NCI-H524 treated with DMSO at 0.1 percent for 48 hours (cell line): ENCODE measurements around the gene NFKBIB.
"Not testable (repeated sequence)": the region's sequence is repeated elsewhere in the genome, so short reads cannot be mapped to it uniquely, and the experiment has no call there.

ENCODE experiments used
- DNase-seq: peaks from one replicate; lab custom pipeline; 2025; lab: John Stamatoyannopoulos, UW

The NFKBIB gene

GRCh38 chr19:38875656-38876395 is 23.9 kb upstream of the NFKBIB start:
- DNase-seq, result no peak

DNA sequence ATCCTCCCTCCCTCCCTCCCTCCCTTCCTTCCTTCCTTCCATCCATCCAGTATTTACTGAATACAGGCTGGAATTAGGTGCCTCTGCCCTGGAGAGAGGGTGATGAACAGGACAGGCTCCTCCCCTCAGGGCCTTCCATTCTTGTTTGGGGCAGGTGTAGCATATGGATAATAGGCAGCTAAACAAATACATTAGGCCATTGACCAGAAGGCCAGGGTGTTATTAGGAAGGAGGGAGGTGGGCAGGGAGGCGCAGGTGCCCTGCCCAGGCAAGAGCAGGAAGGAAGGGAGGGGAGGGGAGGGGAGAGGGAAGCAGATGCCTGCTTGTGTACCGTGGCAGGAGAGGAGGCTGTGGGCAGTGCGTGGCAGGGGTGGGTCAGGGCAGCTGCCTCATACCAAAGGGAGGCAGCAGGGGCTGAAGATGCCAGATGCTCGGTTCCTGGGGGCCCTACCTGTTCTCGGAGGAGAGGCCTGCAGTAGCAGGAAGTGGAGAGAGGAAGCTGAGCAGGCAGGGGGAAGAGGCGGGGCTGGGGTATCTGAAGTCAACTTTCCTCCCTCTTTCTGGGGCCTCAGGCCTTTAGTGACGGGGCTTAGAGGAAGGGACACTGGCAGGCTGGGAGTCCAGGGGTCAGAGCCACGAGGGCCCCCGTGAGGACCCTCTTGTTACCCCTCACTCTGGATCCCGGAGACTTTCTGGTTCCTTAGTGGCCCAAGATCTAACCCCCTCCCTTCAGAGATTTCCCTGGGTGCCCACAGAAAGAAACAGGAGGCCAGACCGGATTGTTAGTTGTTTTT is 21.8 kb upstream of the NFKBIB start, which contains the start of gene RINL:
RINL (minus strand) TSS at position 495 of the 794 bp plus-strand sequence. CDS start 1,533 bp downstream, outside the sequence.
- peak; percentile 85 for DNase-seq

DNA sequence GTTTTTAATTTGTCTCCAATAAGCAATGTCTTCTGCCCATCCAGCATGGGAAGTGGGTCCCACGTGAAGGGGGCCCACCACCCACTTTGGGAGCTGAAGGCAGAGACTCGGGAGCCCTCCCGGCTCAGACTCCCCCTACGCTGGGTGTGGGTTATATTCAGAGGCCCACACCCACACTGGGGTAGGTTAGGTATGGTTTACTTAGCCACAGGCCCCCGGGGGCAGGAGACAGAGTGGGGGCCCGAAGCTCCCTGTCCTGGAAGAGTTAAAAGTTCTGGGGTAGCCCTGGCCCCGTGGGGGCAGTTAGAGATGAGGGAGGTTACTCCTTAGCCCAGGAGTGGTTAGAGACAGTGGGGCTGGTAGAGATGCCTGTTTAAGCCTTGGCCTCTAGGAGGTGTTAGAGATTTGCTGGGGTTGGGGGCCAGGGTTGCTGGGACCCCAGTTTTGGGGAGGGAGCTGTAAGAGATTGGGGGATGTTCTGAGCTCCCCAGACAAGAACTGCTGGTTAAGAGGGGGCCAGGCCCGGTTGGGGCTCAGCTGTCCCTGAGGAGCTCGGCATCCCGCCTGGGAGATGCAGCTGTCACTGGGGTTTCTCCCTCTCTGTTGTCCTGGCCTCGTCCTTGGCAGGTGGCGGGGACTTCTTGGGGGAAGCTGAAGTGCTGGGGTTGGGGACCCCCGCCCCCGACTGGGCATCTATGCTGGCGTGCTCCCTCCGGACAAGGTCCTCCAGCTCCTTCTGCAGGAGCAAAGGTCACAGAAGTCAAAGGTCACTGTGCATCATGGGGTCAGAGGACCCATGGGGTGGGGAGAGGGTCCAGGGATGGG is 21.0 kb upstream of the NFKBIB start:
- no peak for DNase-seq

DNA sequence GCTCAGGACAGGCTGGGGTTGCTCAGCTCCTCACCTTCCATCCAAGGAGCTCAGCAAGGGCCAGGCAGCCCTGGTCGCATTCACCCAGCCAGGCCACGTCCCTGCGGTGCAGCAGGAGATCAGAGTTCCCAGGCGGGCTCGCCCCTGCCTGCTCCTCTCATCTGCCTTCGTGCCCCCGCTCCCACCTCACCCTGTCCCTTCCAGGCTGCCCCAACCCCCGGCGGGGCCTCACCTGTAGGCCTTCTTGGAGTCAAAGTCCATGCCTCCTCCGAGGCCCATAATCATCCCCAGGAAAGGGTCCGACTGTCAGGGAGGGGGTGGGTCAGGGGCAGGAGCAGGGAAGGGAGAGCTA is 20.4 kb upstream of the NFKBIB start:
- DNase-seq, result no peak

DNA sequence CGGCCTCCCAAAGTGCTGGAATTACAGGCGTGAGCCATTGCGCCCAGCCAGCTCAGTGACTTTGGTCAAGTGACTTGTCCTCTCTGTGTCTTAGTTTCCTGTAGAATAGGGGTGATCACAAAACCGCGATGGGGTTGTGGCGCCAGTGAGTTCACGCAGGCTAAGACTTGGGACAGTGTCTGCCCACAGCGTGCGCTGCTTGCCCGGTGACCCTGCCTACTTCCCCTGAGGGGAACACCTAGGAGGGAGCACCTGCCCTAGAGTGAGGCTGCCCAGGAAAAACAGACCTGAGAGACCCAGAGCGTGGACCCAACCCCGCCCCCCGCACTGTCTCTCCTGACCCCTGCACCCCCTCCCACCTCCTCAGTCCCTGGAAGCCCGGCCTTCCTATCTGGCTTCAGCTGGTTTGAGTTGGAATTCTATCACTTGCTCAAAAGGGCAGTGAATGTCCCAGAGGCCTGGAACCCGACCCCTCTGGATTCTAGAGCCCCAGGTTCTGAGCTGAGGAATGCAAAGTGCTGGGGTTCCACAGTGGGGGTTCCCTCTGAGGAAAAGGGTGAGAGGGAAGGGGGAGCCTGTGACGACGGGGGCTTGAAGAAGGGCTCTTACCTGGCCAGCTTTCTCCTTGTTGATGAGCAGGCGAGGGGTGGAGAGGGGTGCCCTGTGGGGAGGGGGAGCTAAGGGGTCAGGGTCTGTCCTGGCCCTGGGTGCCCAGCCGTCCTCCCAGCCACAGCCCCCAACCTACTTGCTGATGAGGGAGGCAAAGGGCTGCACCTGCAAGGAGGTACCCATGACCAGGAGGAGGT is 19.5 kb upstream of the NFKBIB start:
- DNase-seq, result no peak

DNA sequence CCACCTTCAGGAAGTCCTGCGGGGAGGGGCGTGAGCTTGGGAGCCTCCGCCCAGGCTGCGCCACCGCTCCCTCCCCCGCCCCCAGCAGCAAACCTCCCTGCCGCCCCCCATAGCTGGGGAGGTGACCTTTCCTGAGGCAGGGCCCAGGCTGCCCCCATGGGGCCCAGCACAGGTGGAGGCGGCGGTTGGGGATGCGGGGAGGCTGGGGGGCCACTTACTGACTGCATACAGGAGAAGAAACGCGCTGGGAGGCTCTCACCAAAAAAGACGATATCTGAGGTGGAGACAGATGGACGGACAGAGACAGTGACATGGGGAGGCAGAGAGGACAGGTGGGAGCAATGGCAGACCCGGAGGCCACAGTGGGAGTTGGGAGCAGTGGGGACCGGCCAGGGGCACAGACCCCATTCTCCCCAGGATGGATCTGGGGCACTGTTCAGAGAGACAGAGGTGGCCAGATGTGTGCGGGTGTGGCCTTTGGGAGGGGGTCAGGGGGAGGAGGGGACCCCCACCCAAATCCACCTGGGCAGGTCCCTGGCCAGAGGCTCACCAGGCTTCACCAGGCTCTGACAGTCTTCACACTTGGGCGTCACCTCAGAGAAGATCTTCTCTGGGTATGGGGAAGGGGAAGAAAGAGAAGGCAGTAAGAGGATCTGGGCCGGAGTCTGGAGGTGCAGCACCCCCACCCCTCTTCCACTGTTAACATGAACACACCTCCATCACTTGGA is 18.7 kb upstream of the NFKBIB start:
- no peak for DNase-seq

GRCh38 chr19:38883286-38883685 is 16.5 kb upstream of the NFKBIB start:
- no peak for DNase-seq

DNA sequence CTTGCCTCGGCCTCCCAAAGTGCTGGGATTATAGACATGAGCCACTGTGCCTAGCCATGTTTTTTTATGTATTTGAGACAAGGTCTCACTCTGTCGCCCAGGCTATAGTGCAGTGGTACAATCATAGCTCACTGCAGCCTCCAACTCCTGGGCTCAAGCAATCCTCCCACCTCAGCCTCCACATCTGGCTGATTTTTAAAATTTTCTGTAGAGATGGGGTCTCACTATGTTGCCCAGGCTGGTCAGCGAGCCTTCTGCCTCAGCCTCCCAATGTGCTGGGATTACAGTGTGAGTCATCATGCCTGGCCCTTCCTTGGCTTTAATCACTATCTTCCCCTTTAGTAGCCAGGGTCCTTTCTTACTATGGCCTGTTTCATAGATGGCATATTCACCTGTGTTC is 15.1 kb upstream of the NFKBIB start:
- not testable (repeated sequence) for DNase-seq

GRCh38 chr19:38888876-38889275 is 10.9 kb upstream of the NFKBIB start:
- DNase-seq, result no peak

- no peak for DNase-seq
These were observed 10.0 kb upstream of the NFKBIB start for GRCh38 chr19:38889803-38890202.

DNA sequence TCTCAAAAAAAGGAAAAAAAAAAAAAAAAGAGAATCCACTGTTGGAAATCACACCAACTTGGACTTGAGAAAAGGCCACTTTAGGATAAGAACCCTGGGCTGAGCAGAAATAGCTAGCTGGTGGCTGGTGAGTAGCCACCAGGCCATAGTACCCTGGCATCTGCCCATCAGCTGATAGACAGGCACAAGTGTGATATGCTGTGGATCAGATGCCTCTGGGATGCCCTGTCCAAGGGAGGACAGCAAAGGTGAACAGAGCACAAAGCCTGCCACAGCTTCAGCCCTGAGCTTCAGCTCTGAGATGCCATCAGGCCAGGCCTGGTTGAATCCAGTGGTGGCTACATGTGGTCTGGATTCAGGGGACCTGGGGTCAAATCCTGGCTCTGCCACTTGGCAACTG is 9.1 kb upstream of the NFKBIB start:
- no peak for DNase-seq

DNA sequence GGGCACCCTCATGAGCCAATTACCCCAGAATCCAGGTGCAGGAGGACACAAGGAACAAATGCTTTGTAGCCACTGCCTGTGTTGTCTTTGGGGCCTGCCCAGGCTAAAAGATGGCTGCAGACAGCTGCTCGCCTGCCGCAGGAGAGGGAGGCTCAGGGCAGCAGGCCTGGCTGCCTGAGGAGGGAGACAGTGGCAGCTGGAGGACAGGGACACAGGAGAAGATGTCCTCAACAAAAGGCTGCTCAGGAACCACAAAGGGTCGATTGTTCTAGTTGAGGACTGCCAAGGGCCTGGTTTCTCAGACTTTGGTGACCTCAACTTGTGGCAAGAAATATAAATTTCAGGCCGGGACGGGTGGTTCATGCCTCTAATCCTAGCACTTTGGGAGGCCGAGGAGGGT is 8.0 kb upstream of the NFKBIB start:
- DNase-seq, result no peak

- DNase-seq, result no peak
These were observed 6.9 kb upstream of the NFKBIB start for GRCh38 chr19:38892841-38893240.

DNA sequence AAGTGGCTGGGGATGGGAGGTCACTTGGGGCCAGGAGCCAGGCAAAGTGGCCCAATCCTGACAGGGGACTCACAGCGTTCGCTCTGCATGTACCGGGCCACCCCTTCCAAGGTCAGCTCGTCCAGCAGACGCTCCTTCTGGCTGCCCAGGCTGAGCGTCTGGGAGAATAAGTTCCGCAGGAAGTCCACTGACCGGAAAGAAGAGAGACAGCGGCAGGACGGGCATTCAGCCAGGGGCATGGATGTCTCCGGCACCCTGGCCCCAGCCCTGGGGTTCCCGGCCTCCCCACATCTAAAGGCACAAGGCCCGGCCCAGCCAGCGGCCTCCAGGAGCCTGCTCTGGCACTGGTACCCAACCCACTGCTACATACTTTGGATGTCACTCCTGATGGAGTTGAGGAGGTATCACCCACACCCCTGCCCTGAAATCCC is 6.4 kb upstream of the NFKBIB start:
- no peak for DNase-seq

- no peak for DNase-seq
These were observed 4.8 kb upstream of the NFKBIB start for GRCh38 chr19:38894968-38895367.

DNA sequence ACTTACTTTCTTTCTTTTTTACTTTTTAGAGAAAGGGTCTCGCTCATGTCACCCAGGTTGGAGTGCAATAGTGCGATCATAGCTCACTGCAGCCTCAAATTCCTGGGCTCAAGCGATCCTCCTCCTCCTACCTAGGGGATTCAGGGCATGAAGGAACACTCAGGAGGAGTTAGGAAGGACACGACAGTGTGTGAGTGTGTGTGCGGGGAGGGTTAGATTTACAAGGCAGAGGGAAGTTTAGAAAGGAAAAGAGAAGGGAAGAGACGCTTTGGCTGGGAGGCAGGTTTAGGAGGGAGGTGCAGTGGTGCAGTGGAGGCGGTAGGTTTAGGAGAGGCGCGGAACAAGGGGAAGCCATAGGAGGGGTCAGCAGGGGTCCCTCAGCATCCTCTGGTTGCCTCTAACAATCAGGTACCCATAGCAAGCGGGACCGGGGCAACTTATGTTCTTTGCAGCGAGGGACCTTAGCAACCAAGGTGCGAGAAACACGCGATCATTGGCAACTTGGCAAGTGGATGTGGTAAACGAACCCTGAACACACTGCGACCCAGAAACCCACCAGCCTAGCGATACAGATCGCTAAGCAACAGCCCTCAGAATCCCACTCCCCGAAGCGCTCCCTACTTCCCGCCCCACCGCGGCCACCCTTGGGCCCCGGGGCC is 852 bp upstream of the NFKBIB start:
- DNase-seq, result no peak

GRCh38 chr19:38900202-38900629 is 447 bp downstream of the NFKBIB start:
- no peak for DNase-seq

GRCh38 chr19:38900743-38901190 is 998 bp downstream of the NFKBIB start:
- DNase-seq, result no peak

DNA sequence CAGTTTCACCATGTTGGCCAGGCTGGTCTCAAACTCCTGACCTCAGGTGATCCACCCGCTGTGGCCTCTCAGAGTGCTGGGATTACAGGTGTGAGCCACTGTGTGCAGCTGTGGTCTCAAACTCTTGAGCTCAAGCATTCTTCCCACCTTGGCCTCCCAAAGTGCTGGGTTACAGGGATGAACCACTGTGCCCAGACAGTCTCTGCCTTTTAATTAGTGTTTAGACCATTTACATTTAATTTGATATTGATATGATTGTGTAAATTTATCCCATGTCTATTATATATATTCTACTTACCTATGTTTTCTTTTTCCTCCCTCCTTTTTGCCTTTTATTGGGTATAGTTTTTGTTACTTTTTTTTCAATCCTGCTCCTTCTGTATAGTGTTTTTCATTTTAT is 1.9 kb downstream of the NFKBIB start:
- DNase-seq, result no peak
